Left ventricle myocardium inferior (tissue), 1 donor: ENCODE measurements around the gene SLIT1. TPM values are rescaled to one million over a fixed set of nuclear protein-coding genes. Genes with fewer than 3 reads are reported as not detected.
"Not testable (repeated sequence)": the region's sequence is repeated elsewhere in the genome, so short reads cannot be mapped to it uniquely, and the experiment has no call there.

ENCODE experiments used
- DNase-seq: peaks from one replicate; pipeline ENCODE4 v3.0.0-alpha.2; 2020
- H3K27ac ChIP-seq: fragments of 200-600 bp; replicated peaks from 2 replicates; pipeline ENCODE4 v1.8.0; 2021
- H3K27me3 ChIP-seq: fragments of 200-600 bp; 2 replicates; pipeline ENCODE4 v1.8.0; 2021; ENCODE audit warnings: low read depth
- H3K36me3 ChIP-seq: fragments of 200-600 bp; 2 replicates; pipeline ENCODE4 v1.8.0; 2021
- H3K4me1 ChIP-seq: fragments of 200-600 bp; 2 replicates; pipeline ENCODE4 v1.8.0; 2021
- H3K4me3 ChIP-seq: fragments of 200-600 bp; 2 replicates; pipeline ENCODE4 v1.8.0; 2021; ENCODE audit warnings: mild to moderate bottlenecking, moderate library complexity
- H3K9me3 ChIP-seq: fragments of 200-600 bp; replicated peaks from 2 replicates; pipeline ENCODE4 v1.8.0; 2021
- CTCF ChIP-seq: fragments of 200-600 bp; IDR thresholded peaks from 2 replicates; pipeline ENCODE4 v1.8.0; 2021; ENCODE audit warnings: antibody characterized with exemption, mild to moderate bottlenecking, borderline replicate concordance
- intact Hi-C: fragments of 100-400 bp; cut with micrococcal nuclease; formaldehyde crosslinking; loops from one replicate; pipeline ENCODE4 v1.11.0; 2022
- total RNA-seq: library from RNA; stranded (reverse); fragmentation: NEBNext Ultra II Directional; extraction: Animal tissue kit (Norgen Biotek cat#: 25700); gene quantifications from one replicate; pipeline ENCODE4 v1.2.1, GENCODE V29; 2021
- donor health status: DM: no; HTN: yes; CAD: no; lungs with severe emphysema.

SLIT1 gene
- total RNA-seq, 1 donor from 2014 or later, result 0.08 TPM

GRCh38 chr10:97087296-97087695 is 98.5 kb downstream of the SLIT1 start:
- intact Hi-C loops, result no loop called here
- Histone ChIP-seq H3K27me3 (peaks cover 80% of the 10 kb centered on the region), H3K27ac (no peak overlapping the region), H3K9me3 (no peaks in the 10 kb centered on the region), H3K4me1 (no peaks in the 10 kb centered on the region), H3K4me3 (no peak overlapping the region), H3K36me3 (no peaks in the 10 kb centered on the region)
- no peak for TF ChIP-seq CTCF
- no peak for DNase-seq

DNA sequence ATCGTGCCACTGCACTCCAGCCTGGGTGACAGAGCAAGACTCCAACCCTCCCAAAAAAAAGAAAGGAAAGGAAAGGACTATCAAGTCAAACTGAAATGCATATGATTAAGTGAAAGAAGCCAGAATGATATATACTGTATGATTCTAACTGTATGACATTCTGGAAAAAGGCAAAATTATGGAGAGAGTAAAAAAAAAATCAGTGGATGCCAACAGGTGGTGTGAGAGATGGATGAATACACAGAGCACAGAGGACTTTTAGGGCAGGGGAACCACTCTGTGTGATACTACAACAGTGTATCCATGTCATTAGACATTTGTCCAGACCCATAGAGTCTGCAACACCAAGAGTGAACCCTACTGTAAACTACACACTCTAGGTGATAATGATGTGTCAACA is 99.2 kb downstream of the SLIT1 start:
- H3K4me3 ChIP-seq, result no peak overlapping the region
- no peaks in the 10 kb centered on the region for H3K36me3 ChIP-seq
- no peaks in the 10 kb centered on the region for H3K4me1 ChIP-seq
- no peak for DNase-seq
- H3K27ac ChIP-seq, result no peak overlapping the region
- peaks cover 83% of the 10 kb centered on the region for H3K27me3 ChIP-seq
- no peaks in the 10 kb centered on the region for H3K9me3 ChIP-seq
- intact Hi-C loops, result no loop called here
- TF ChIP-seq CTCF, result no peak

- Histone ChIP-seq H3K27me3 (peaks cover 72% of the 10 kb centered on the region), H3K4me1 (no peaks in the 10 kb centered on the region), H3K36me3 (no peaks in the 10 kb centered on the region), H3K27ac (no peak overlapping the region), H3K4me3 (no peak overlapping the region), H3K9me3 (no peaks in the 10 kb centered on the region)
- no peak for TF ChIP-seq CTCF
- intact Hi-C loops, result no loop called here
- no peak for DNase-seq
These were observed 102.4 kb downstream of the SLIT1 start for GRCh38 chr10:97083228-97083829.

DNA sequence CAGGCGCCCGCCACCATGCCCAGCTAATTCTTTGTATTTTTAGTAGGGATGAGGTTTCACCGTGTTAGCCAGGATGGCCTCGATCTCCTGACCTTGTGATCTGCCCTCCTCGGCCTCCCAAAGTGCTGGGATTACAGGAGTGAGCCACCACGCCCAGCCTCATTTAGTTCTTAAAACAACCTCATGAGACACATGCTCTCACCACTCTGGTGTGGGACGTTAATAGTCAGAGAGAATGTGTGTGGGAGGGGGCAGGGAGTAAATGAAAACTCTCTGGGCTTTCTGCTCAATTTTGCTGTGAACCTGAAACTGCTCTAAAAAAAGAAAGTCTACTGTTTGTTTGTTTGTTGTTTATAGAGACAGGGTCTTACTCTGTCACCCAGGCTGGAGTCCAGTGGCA is 103.2 kb downstream of the SLIT1 start:
- H3K27ac ChIP-seq, H3K4me3 ChIP-seq, H3K36me3 ChIP-seq, DNase-seq, H3K9me3 ChIP-seq, H3K4me1 ChIP-seq, intact Hi-C loops: not testable (repeated sequence)
- peaks cover 67% of the 10 kb centered on the region for H3K27me3 ChIP-seq

DNA sequence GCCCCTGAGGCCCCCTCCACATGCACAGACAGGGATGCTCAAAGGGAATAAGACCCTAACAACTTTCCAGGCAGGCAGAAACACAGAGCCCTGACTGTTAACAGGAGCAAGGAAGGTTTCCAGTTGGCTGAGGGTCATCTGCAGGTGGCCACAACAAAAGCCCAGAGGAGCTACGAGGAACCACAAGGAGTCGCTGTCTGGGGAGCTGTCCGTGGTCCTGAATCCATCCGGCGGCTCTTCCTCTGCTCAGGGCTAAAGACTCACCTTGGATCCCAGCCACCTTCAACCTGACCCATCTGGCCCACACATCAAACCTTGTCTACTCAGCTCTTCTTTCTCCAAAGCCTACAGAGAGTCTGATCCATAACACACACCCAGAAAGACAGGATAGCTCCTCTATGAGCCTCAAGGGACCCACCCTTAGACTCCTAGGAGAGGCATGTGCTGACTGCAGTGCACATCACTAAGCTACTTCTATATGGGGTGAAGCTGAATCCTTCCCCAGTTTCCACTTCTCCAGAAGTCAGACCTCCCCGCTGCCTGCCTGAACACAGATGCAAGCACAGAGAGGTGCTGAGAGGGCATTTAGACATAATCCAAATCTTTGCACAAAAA is 104.0 kb downstream of the SLIT1 start:
- no peak overlapping the region for H3K27ac ChIP-seq
- H3K27me3 ChIP-seq, result peaks cover 71% of the 10 kb centered on the region
- no peaks in the 10 kb centered on the region for H3K4me1 ChIP-seq
- no peaks in the 10 kb centered on the region for H3K9me3 ChIP-seq
- H3K4me3 ChIP-seq, result no peak overlapping the region
- intact Hi-C loops, result no loop called here
- no peaks in the 10 kb centered on the region for H3K36me3 ChIP-seq
- TF ChIP-seq CTCF, result peak; percentile 74
- DNase-seq, result peak; percentile 39

- DNase-seq, result no peak
- no peaks in the 10 kb centered on the region for H3K36me3 ChIP-seq
- H3K4me3 ChIP-seq, result no peak overlapping the region
- H3K27ac ChIP-seq, result no peak overlapping the region
- H3K4me1 ChIP-seq, result no peaks in the 10 kb centered on the region
- no peaks in the 10 kb centered on the region for H3K9me3 ChIP-seq
- H3K27me3 ChIP-seq, result peaks cover 71% of the 10 kb centered on the region
- TF ChIP-seq CTCF, result no peak
- intact Hi-C loops, result no loop called here
These were observed 105.5 kb downstream of the SLIT1 start for GRCh38 chr10:97080051-97080776.
